Keratinocyte (primary cell): ENCODE results near the gene ARHGDIG. TPM values are rescaled to one million over a fixed set of nuclear protein-coding genes. Genes with fewer than 3 reads are reported as not detected.

Experiments
- DNase-seq: peaks from one replicate; pipeline ENCODE4 v3.0.0-alpha.2; 2011; ENCODE audit warnings: low read depth, missing footprints, low spot score
- FAIRE-seq: peaks from 2 replicates; lab custom pipeline; 2011; peaks lifted over from hg19 to GRCh38; lab: Jason Lieb, UNC
- H2AFZ ChIP-seq: 2 replicates; pipeline ENCODE4 v1.6.0; 2012; ENCODE audit warnings: low read length, control low read depth, inconsistent platforms; ENCODE audit not compliant: control insufficient read depth
- H3K27ac ChIP-seq: 2 replicates; pipeline ENCODE4 v1.5.1; 2011; ENCODE audit warnings: low read length; ENCODE audit not compliant: control insufficient read depth, insufficient read depth
- H3K27me3 ChIP-seq: 3 replicates; pipeline ENCODE4 v1.6.0; 2011; ENCODE audit warnings: low read length; ENCODE audit not compliant: control insufficient read depth, insufficient read depth; ENCODE audit errors: extremely low read depth
- H3K36me3 ChIP-seq, 2 experiments: 2 replicates in 1 of 2; 3 replicates in 1 of 2; pipeline ENCODE4 v1.5.1; 2011; ENCODE audit warnings: low read length in 2 of 2, mild to moderate bottlenecking in 1 of 2; ENCODE audit not compliant: control insufficient read depth in 2 of 2, insufficient read depth in 2 of 2; ENCODE audit errors: extremely low read depth in 1 of 2
- H3K4me1 ChIP-seq: 3 replicates; pipeline ENCODE4 v1.5.1; 2011; ENCODE audit warnings: low read length; ENCODE audit not compliant: control insufficient read depth, insufficient read depth; ENCODE audit errors: extremely low read depth
- H3K4me2 ChIP-seq: 3 replicates; pipeline ENCODE4 v1.6.0; 2011; ENCODE audit warnings: low read depth, low read length; ENCODE audit not compliant: control insufficient read depth, insufficient read depth; ENCODE audit errors: extremely low read depth
- H3K4me3 ChIP-seq, 3 experiments: fragments of 200-600 bp in 1 of 3; sonication (generic) in 1 of 3; 2 replicates in 2 of 3; 3 replicates in 1 of 3; pipeline ENCODE4 v1.5.1; 2011 to 2016; ENCODE audit warnings: low read length in 3 of 3, mild to moderate bottlenecking in 3 of 3, control low read depth in 2 of 3, inconsistent platforms in 1 of 3, low read depth in 1 of 3, mixed read lengths in 1 of 3, mixed run types in 1 of 3, moderate library complexity in 1 of 3; ENCODE audit not compliant: control insufficient read depth in 2 of 3, insufficient read depth in 2 of 3; ENCODE audit errors: extremely low read depth in 1 of 3
- H3K79me2 ChIP-seq: 2 replicates; pipeline ENCODE4 v1.6.0; 2012; ENCODE audit warnings: low read length; ENCODE audit not compliant: control insufficient read depth, insufficient read depth
- H3K9ac ChIP-seq: 3 replicates; pipeline ENCODE4 v1.6.0; 2011; ENCODE audit warnings: low read length; ENCODE audit not compliant: control insufficient read depth, insufficient read depth; ENCODE audit errors: extremely low read depth
- H3K9me1 ChIP-seq: 3 replicates; pipeline ENCODE4 v1.6.0; 2011; ENCODE audit warnings: low read length; ENCODE audit not compliant: control insufficient read depth, insufficient read depth; ENCODE audit errors: extremely low read depth
- H3K9me3 ChIP-seq: 2 replicates; pipeline ENCODE4 v1.5.1; 2012; ENCODE audit warnings: low read depth, low read length; ENCODE audit not compliant: control insufficient read depth
- H4K20me1 ChIP-seq: 3 replicates; pipeline ENCODE4 v1.6.0; 2011; ENCODE audit warnings: low read length; ENCODE audit not compliant: control insufficient read depth, insufficient read depth; ENCODE audit errors: extremely low read depth
- EZH2 ChIP-seq: IDR thresholded peaks from one replicate; pipeline ENCODE4 v1.6.1; 2012; ENCODE audit warnings: inconsistent platforms, mild to moderate bottlenecking, low read length, moderate library complexity
- dilution Hi-C: fragments of 300-500 bp; cut with MboI; formaldehyde crosslinking; loops from one replicate; pipeline ENCODE4 v1.7.0; 2020; ENCODE audit warnings: low sequenced_read_pairs; ENCODE audit not compliant: extremely low pct_ligation_motif_present
- polyA plus RNA-seq, 5 experiments: library from polyadenylated mRNA; depleted of rRNA in 3 of 5; stranded (reverse) in 3 of 5; stranded (forward) in 1 of 5; unstranded in 1 of 5; fragments of >200 nt; gene quantifications; 1 replicate in 1 of 5; 2 replicates in 3 of 5; 3 replicates in 1 of 5; pipeline versions ENCODE4 v1.2.1 to v1.2.3, GENCODE V29; 2011 to 2012; ENCODE audit warnings: missing spikeins in 2 of 5, low read depth in 1 of 5, low replicate concordance in 1 of 5
- TF ChIP-seq, protein P1 (sequence below), 3 experiments: IDR thresholded peaks in 1 of 3; conservative IDR thresholded peaks in 1 of 3; optimal IDR thresholded peaks in 1 of 3; 2 replicates in 2 of 3; 3 replicates in 1 of 3; pipeline versions ENCODE3 to v1.5.1; 2011; ENCODE audit warnings: low read length in 3 of 3, mild to moderate bottlenecking in 3 of 3, moderate library complexity in 2 of 3, control low read depth in 1 of 3, inconsistent platforms in 1 of 3; ENCODE audit not compliant: insufficient read depth in 2 of 3; ENCODE audit errors: extremely low read depth in 1 of 3

The ARHGDIG gene
- polyA plus RNA-seq, 1 donor (not counting 4 experiments of a cell fraction or from before 2014, with no cell fraction given): 0.17 TPM

DNA sequence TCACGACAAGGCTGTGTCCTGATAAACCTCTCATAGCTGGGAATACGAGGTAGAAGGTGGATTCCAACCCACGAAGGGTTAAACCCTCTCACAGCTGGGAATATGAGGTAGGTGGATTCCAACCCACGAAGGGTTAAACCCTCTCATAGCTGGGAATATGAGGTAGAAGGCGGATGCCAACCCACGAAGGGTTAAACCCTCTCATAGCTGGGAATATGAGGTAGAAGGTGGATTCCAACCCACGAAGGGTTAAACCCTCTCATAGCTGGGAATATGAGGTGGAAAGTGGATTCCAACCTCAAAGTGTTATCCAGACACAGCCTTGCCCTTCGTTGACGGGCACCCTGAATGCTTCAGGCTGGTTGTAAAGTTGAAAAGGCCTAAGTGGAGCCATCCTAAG, 41.1 kb downstream of the ARHGDIG start:
- Histone ChIP-seq H3K27me3 (no peaks in the 10 kb centered on the region), H3K9me1 (no peaks in the 10 kb centered on the region), H2AFZ (no peak overlapping the region), H3K9me3 (no peaks in the 10 kb centered on the region), H3K4me1 (peaks cover 5% of the 10 kb centered on the region), H3K27ac (no peak overlapping the region), H3K9ac (no peak overlapping the region), H3K36me3 (peaks cover 7 to 20% of the 10 kb centered on the region in 2 experiments), H3K4me3 (no peak overlapping the region), H3K4me2 (no peak overlapping the region), H4K20me1 (peaks cover 31% of the 10 kb centered on the region), H3K79me2 (peaks cover 88% of the 10 kb centered on the region)
- no peak for DNase-seq
- no peak for TF ChIP-seq EZH2
- TF ChIP-seq, protein P1, sequence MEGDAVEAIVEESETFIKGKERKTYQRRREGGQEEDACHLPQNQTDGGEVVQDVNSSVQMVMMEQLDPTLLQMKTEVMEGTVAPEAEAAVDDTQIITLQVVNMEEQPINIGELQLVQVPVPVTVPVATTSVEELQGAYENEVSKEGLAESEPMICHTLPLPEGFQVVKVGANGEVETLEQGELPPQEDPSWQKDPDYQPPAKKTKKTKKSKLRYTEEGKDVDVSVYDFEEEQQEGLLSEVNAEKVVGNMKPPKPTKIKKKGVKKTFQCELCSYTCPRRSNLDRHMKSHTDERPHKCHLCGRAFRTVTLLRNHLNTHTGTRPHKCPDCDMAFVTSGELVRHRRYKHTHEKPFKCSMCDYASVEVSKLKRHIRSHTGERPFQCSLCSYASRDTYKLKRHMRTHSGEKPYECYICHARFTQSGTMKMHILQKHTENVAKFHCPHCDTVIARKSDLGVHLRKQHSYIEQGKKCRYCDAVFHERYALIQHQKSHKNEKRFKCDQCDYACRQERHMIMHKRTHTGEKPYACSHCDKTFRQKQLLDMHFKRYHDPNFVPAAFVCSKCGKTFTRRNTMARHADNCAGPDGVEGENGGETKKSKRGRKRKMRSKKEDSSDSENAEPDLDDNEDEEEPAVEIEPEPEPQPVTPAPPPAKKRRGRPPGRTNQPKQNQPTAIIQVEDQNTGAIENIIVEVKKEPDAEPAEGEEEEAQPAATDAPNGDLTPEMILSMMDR (optimal IDR thresholded peaks at IDR 0.05 in 1 of 3, IDR thresholded peaks at IDR 0.05 in 1 of 3, conservative IDR thresholded peaks at IDR 0.05 in 1 of 3; ENCODE audit: extremely low read depth in 1 of 3, insufficient read depth in 2 of 3, low read length in 3 of 3): no peak
- dilution Hi-C loops: no loop called here
- FAIRE-seq: no peak

DNA sequence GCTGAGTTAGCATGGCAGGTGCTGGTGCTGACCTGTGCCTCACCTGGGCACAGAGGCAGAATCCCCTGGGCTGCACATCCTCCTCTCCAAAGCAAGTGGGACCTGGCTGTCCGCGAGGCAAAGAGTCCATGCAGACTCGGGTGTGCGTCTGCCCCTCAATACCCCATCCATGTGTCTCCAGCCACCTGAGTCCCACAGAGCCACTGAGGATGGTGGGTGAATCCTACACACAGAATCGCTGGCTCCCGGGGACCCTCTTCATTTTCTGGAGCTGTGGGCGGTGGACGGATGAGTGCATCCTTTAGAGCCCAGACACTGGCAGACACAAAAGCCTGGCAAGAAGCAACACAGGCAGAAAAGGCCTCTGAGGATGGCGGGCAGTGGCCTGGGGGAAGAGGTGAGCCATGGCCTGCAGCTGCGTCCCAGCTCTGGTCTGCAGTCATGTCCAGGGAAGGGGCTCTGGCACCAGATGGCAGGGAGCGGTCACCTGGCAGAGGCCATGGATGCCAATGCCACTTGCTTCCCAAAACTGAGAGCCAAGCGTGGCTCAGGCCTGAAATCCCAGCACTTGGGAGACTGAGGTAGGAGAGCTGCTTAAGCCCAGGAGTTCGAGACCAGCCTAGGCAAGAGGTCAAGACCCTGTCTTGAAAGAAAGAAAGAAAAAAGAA, 42.2 kb downstream of the ARHGDIG start:
- H3K4me2 ChIP-seq: no peak overlapping the region
- dilution Hi-C loops: no loop called here
- H3K4me3 ChIP-seq: no peak overlapping the region
- DNase-seq (no peak), FAIRE-seq (no peak)
- no peak overlapping the region for H3K27ac ChIP-seq
- peaks cover 7 to 20% of the 10 kb centered on the region in 2 experiments for H3K36me3 ChIP-seq
- peaks cover 86% of the 10 kb centered on the region for H3K79me2 ChIP-seq
- TF ChIP-seq, protein P1 (optimal IDR thresholded peaks at IDR 0.05 in 1 of 3, IDR thresholded peaks at IDR 0.05 in 1 of 3, conservative IDR thresholded peaks at IDR 0.05 in 1 of 3; ENCODE audit: extremely low read depth in 1 of 3, insufficient read depth in 2 of 3, low read length in 3 of 3): no peak
- TF ChIP-seq EZH2: no peak
- no peaks in the 10 kb centered on the region for H3K9me1 ChIP-seq
- no peaks in the 10 kb centered on the region for H3K27me3 ChIP-seq
- H4K20me1 ChIP-seq: peaks cover 36% of the 10 kb centered on the region
- H2AFZ ChIP-seq: no peak overlapping the region
- H3K9ac ChIP-seq: no peak overlapping the region
- peaks cover 5% of the 10 kb centered on the region for H3K4me1 ChIP-seq
- H3K9me3 ChIP-seq: no peaks in the 10 kb centered on the region
